ENCODE results near the gene ZNF584.

ZNF584 gene

GRCh38 chr19:58385891-58386575 lies 22.4 kb upstream of the ZNF584 start:
- TF ChIP-seq CTCF (IDR thresholded peaks at IDR 0.05; ENCODE audit: control extremely low read depth, extremely low read depth, low read depth, missing control alignments) = no peak

GRCh38 chr19:58386576-58387337 lies 21.7 kb upstream of the ZNF584 start, which contains the start of gene RPS5:
TSS of gene RPS5 (plus strand) at chr19:58387269. CDS start at chr19:58388138, 869 bp downstream.
- ChIA-PET POLR2A (interaction anchor here (1.0 kb wide), 1 partner anchor 24 kb away, joined by 3 read pairs; the partner anchor contains the start of gene ZNF497), CTCF (no interaction called here)
- no peak for TF ChIP-seq CTCF (IDR thresholded peaks at IDR 0.05; ENCODE audit: control extremely low read depth, extremely low read depth, low read depth, missing control alignments)
- DNase-seq (ENCODE audit: extremely low spot score) = peak; percentile 100

More at GRCh38 chr19:58385891-58386575, 22.4 kb upstream of the ZNF584 start:
- ChIA-PET POLR2A (no interaction called here), CTCF (no interaction called here)
- no peak for DNase-seq (ENCODE audit: extremely low spot score)

- peak; percentile 13 for TF ChIP-seq CTCF (IDR thresholded peaks at IDR 0.05; ENCODE audit: control extremely low read depth, extremely low read depth, low read depth, missing control alignments)
- ChIA-PET CTCF (no interaction called here), POLR2A (interaction anchor here (0.5 to 1.4 kb wide), 3 partner anchors 12 to 25 kb away, joined by 3 to 5 read pairs (median 3); partner anchors contain the start of gene ZNF497)
- DNase-seq (ENCODE audit: extremely low spot score) = no peak
These were observed 20.9 kb upstream of the ZNF584 start for GRCh38 chr19:58387338-58388174.

- TF ChIP-seq CTCF (IDR thresholded peaks at IDR 0.05; ENCODE audit: control extremely low read depth, extremely low read depth, low read depth, missing control alignments) = no peak
- DNase-seq (ENCODE audit: extremely low spot score) = no peak
- POLR2A ChIA-PET = interaction anchor here (1.4 kb wide), 1 partner anchor 11 kb away, joined by 5 read pairs; no protein-coding TSS in a partner anchor
- CTCF ChIA-PET = no interaction called here
These were observed 20.3 kb upstream of the ZNF584 start for GRCh38 chr19:58388175-58388526.

- CTCF ChIA-PET = interaction anchor here (0.6 kb wide), 1 partner anchor 16 kb away, joined by 3 read pairs; the partner anchor contains the start of gene ZNF584
- DNase-seq (ENCODE audit: extremely low spot score) = no peak
- TF ChIP-seq CTCF (IDR thresholded peaks at IDR 0.05; ENCODE audit: control extremely low read depth, extremely low read depth, low read depth, missing control alignments) = no peak
- POLR2A ChIA-PET = interaction anchor here (1.2 kb wide), 1 partner anchor 15 kb away, joined by 3 read pairs; the partner anchor contains the start of gene ZNF584
These were observed 15.3 kb upstream of the ZNF584 start for GRCh38 chr19:58392945-58393724.
